ENCODE results near the gene TRPM5. TPM values are rescaled to one million over a fixed set of nuclear protein-coding genes. Genes with fewer than 3 reads are reported as not detected.

Gene TRPM5
- total RNA-seq, 1 donor from 2014 or later: not detected

DNA sequence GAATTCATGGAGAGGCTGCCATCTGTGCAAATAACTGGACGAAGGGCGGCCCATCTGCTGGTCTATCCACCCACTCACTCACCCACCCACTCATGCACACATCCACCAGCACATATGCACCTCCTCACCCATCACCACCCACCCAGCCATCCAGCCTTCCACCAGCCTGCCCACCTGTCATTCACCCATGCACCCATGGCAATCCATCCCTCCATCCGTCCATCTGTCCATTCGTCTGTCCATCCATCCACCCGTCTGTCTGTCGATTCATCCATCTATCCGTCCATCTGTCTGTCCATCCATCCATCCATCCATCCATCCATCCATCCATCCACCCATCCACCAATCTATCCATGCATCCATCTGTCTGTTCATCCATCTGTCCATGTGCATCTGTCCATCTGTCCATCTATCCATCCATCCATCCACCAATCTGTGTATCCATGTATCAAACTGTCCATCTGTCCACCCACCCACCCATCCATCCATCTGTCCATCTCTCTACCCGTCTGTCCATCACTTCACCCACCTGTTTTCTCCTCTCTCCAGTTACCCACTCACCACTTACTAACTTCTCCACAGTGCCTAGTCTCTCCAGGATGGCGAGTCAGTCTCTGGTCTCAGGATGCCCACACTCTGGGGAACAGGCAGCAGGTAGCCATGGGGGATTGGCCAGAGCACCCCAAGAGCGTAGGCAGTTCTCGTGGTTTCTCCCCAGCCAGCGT lies 8.9 kb downstream of the TRPM5 start:
- Mint-ChIP-seq H3K4me1 (ENCODE audit: low read depth) (no peaks in the 10 kb centered on the region), H3K36me3 (ENCODE audit: low read depth) (no peaks in the 10 kb centered on the region), H3K27me3 (ENCODE audit: insufficient read depth) (peaks cover 9% of the 10 kb centered on the region), H3K4me3 (no peak overlapping the region), H3K9me3 (no peaks in the 10 kb centered on the region), H3K27ac (no peak overlapping the region)
- no peak for DNase-seq (ENCODE audit: low spot score)
- intact Hi-C loops (cut with micrococcal nuclease): no loop called here

DNA sequence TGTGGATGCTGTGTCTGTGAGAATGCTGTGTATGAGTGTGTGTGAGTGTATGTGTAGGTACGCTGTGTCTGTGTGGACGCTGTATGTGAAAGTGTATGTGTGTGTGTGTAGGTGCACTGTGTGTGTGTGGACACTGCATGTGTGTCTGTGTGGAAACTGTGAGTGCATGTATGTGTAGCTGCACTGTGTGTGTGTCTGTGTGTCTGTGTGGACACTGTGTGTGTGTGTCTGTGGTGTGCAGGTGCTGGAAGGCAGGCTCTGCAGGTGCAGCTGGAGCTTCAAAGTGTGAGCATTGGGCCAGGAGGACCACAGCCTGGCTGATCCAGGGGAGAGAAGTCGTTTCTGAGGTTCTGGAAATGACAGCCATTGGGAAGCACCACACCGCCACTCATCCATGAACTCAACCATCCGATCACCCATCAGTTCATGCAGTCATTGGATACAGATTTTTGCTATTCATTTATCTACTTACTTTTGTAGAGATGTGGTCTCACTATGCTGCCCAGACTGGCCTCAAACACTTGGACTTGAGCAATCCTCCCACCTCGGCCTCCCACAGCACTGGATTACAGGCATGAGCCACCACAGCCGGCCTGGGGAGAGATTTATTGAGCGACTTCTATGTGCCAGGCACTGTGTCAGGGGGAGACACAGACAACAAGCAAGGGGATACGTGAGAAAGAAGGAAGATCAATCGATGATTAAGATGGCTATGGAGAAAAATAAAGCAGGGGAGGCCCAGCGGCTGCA lies 9.6 kb downstream of the TRPM5 start:
- H3K9me3 Mint-ChIP-seq: no peaks in the 10 kb centered on the region

DNA sequence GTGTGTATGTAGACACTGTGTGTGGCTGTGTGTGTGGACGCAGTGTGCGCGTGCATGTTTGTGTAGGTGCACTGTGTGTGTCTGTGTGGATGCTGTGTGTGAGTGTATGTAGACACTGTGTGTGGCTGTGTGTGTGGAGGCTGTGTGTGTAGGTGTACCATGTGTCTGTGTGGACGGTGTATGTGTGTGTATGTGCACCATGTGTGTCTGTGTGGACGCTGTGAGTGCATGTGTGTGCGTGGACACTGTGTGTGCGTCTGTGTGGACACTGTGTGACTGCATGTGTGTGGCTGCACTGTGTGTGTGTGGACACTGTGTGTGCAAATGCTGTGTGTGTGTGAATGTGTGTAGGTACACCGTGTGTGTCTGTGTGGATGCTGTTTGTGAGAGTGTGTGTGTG lies 10.3 kb downstream of the TRPM5 start:
- H3K9me3 Mint-ChIP-seq: no peaks in the 10 kb centered on the region
- H3K4me1 Mint-ChIP-seq (ENCODE audit: low read depth): no peaks in the 10 kb centered on the region
- peaks cover 6% of the 10 kb centered on the region for H3K27me3 Mint-ChIP-seq (ENCODE audit: insufficient read depth)
- intact Hi-C loops (cut with micrococcal nuclease): loop anchor here (5.0 kb wide), 1 partner anchor 658 kb away; no protein-coding TSS in a partner anchor
- no peak for DNase-seq (ENCODE audit: low spot score)
- no peaks in the 10 kb centered on the region for H3K36me3 Mint-ChIP-seq (ENCODE audit: low read depth)
- H3K4me3 Mint-ChIP-seq: no peak overlapping the region
- no peak overlapping the region for H3K27ac Mint-ChIP-seq

More for the DNA sequence above, 9.6 kb downstream of the TRPM5 start:
- H3K27ac Mint-ChIP-seq: no peak overlapping the region
- intact Hi-C loops (cut with micrococcal nuclease): loop anchor here (5.0 kb wide), 1 partner anchor 658 kb away; no protein-coding TSS in a partner anchor
- peaks cover 6% of the 10 kb centered on the region for H3K27me3 Mint-ChIP-seq (ENCODE audit: insufficient read depth)
- no peak overlapping the region for H3K4me3 Mint-ChIP-seq
- no peaks in the 10 kb centered on the region for H3K36me3 Mint-ChIP-seq (ENCODE audit: low read depth)
- H3K4me1 Mint-ChIP-seq (ENCODE audit: low read depth): no peaks in the 10 kb centered on the region
- DNase-seq (ENCODE audit: low spot score): no peak

DNA sequence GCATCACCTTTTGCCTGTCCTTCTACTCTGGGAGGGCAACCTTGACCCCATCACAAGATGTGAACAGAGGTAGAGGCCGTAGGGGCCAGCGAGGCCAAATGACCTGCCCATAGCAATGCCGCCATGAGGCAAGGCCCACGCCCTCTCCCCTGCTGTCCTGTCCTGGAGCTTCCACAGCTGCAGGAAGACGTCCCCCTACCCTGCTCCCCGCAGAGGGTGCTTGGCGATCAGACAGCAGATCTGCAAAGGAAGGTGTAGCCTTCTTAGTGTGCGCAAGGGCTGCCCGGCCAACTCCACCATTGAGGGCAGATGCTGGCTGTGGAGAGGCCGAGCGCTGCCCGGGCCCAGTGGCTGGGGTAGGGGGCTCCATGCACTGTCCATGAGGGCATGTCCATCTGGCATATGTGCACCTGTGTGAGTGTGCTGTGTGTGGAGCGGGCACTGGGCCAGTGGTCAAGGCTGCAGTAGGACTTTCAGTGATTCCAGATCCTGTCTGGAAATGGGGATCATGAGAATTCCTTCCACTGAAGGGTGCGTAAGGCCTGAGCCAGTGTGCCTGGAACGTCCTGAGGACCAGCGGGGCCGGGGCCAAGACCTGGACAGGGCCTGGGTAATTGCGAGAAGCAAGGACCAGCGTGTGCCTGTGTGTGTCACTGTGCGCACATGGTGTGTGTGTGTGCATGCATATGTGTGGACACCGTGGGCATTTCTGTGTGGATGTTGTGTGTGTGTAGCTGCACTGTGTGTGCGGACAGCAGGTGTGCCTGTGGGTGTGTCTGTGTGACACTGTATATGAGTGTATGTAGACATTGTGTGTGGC lies 11.0 kb downstream of the TRPM5 start:
- Mint-ChIP-seq H3K4me1 (ENCODE audit: low read depth) (no peaks in the 10 kb centered on the region), H3K36me3 (ENCODE audit: low read depth) (no peaks in the 10 kb centered on the region), H3K27me3 (ENCODE audit: insufficient read depth) (no peaks in the 10 kb centered on the region), H3K4me3 (no peak overlapping the region), H3K27ac (no peak overlapping the region), H3K9me3 (no peaks in the 10 kb centered on the region)
- DNase-seq (ENCODE audit: low spot score): no peak
- intact Hi-C loops (cut with micrococcal nuclease): loop anchor here (5.0 kb wide), 1 partner anchor 659 kb away; no protein-coding TSS in a partner anchor

DNA sequence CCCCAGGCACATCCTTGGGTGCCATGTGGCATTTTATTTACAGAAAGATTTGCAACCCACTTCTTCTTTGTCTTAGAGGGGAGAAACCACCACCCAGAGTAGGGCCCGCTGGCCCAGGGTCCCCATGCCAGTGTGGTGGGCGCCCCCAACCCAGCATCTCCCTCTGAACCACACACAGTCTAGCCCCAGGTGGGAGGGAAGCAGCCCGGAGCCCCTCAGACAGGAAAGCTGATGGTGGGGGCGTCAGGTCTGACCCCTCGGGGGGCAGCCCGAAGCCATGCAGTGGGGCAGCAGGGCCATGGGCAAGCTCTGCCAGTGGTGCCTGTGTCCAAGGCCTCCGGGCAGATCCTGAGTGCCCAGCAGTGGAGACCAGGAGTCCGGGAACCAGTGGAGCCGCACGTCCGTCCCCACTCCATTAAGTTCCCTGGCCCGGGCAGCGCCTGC lies 11.7 kb downstream of the TRPM5 start:
- Mint-ChIP-seq H3K4me1 (ENCODE audit: low read depth) (no peaks in the 10 kb centered on the region), H3K27me3 (ENCODE audit: insufficient read depth) (no peaks in the 10 kb centered on the region), H3K4me3 (no peak overlapping the region), H3K9me3 (no peaks in the 10 kb centered on the region), H3K36me3 (ENCODE audit: low read depth) (no peaks in the 10 kb centered on the region), H3K27ac (no peak overlapping the region)
- intact Hi-C loops (cut with micrococcal nuclease): loop anchor here (5.0 kb wide), 1 partner anchor 660 kb away; no protein-coding TSS in a partner anchor
- no peak for DNase-seq (ENCODE audit: low spot score)

DNA sequence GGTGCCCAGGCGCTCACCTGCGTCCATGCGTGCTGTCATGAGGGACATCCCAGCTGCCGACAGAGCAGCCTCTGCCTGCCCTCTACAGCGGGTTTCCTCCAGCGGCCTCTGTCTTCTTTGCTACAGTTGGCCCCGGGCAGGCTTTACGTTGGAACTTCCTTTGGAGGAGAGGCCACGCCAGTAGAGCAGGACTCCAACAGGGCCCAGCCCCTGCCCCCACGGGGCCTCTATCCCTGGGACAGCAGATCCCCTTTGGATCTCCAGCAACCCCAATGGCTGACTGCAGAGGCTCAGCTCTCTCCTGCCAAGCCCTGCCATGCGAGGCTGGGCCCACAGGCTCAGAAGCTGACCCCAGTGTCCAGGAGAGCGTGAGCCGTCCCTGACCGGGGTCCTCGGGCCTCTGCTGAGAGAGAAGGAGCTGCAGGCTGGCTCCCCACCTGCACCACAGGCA lies 12.1 kb downstream of the TRPM5 start:
- intact Hi-C loops (cut with micrococcal nuclease): loop anchor here (5.0 kb wide), 1 partner anchor 660 kb away; no protein-coding TSS in a partner anchor
- no peak for DNase-seq (ENCODE audit: low spot score)
- H3K27ac Mint-ChIP-seq: no peak overlapping the region
- H3K4me3 Mint-ChIP-seq: no peak overlapping the region
- H3K9me3 Mint-ChIP-seq: no peaks in the 10 kb centered on the region
- H3K36me3 Mint-ChIP-seq (ENCODE audit: low read depth): no peaks in the 10 kb centered on the region
- H3K4me1 Mint-ChIP-seq (ENCODE audit: low read depth): no peaks in the 10 kb centered on the region
- no peaks in the 10 kb centered on the region for H3K27me3 Mint-ChIP-seq (ENCODE audit: insufficient read depth)

DNA sequence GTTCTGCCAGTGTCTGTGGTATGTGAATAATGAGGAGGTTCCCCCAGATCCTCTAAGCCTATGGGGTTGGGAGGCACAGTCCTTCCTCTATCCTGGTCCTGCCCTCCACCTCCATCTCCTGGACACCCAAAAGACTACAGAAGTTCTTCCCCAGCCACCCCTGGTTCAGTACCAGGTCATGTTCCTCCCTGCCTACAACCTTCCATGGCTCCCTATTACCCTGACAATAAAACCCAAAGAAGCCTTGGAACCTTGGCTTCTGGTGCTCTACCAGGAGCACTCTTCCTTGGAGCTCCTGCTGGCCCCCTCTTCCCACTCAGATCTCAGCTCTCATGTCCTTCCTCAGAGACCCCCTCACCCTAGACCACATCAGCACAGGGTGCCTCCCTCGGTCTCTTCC lies 12.9 kb downstream of the TRPM5 start:
- Mint-ChIP-seq H3K4me3 (no peak overlapping the region), H3K27ac (no peak overlapping the region), H3K9me3 (no peaks in the 10 kb centered on the region), H3K36me3 (ENCODE audit: low read depth) (no peaks in the 10 kb centered on the region), H3K27me3 (ENCODE audit: insufficient read depth) (no peaks in the 10 kb centered on the region), H3K4me1 (ENCODE audit: low read depth) (no peaks in the 10 kb centered on the region)
- intact Hi-C loops (cut with micrococcal nuclease): loop anchor here (5.0 kb wide), 1 partner anchor 661 kb away; no protein-coding TSS in a partner anchor
- no peak for DNase-seq (ENCODE audit: low spot score)

DNA sequence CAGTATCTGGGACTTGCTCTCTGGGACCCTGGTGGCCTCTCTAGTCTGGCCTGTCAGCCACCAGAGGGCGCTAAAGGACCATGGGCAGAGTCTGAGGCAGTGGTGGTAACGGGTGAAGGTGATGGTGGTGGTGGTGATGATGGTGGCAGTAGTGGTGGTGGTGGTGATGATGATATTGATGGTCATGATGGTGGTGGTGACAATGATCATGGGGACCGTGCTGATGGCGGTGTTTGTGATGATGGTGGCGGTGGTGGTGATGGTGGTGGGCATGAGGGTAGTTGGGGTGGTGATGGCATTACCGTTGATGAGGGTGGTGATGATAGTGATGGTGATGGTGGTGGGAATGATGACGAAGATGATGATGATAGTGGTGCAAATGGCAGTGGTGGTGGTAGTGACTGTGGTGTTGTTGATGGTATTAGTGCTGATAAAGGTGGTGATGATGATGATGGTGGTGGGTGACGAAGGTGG lies 16.0 kb downstream of the TRPM5 start:
- peak; percentile 67 for DNase-seq (ENCODE audit: low spot score)
- Mint-ChIP-seq H3K4me3 (no peak overlapping the region), H3K27ac (no peak overlapping the region), H3K4me1 (ENCODE audit: low read depth) (no peaks in the 10 kb centered on the region), H3K9me3 (no peaks in the 10 kb centered on the region), H3K27me3 (ENCODE audit: insufficient read depth) (no peaks in the 10 kb centered on the region), H3K36me3 (ENCODE audit: low read depth) (no peaks in the 10 kb centered on the region)
- intact Hi-C loops (cut with micrococcal nuclease): loop anchor here (1.0 kb wide), 1 partner anchor 460 kb away; no protein-coding TSS in a partner anchor

DNA sequence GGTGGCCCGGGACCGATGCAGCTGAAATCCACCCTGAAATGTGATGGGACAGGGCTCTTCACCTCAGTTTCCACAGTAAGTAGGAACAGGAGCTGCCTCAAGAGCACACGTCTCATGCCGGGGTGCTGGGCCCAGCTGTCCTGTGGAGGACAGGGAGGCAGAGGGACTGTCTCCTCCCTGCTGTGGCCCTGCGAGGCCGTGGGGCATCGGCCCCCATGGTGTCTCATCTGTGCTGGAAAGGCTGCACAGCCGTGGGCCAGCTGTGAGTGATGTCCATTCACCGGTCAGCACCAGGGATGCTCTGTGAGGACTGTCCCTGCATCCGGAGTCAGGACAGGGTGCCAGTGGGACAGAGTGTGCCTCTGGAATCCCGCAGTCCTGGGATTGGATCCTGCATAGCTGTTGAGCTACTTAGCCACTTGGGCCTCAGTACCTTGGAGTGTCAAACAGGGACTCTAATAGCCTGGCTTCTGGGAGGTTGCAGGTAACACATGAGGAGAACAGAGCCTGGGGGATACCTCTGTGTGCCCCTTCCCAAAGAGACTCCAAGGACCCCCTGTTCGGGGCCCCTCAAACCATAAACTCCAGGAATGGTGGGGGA lies 16.5 kb downstream of the TRPM5 start:
- Mint-ChIP-seq H3K4me1 (ENCODE audit: low read depth) (no peaks in the 10 kb centered on the region), H3K27ac (no peak overlapping the region), H3K27me3 (ENCODE audit: insufficient read depth) (no peaks in the 10 kb centered on the region), H3K36me3 (ENCODE audit: low read depth) (no peaks in the 10 kb centered on the region), H3K4me3 (no peak overlapping the region), H3K9me3 (no peaks in the 10 kb centered on the region)
- intact Hi-C loops (cut with micrococcal nuclease): loop anchor here (1.0 kb wide), 1 partner anchor 460 kb away; no protein-coding TSS in a partner anchor
- DNase-seq (ENCODE audit: low spot score): no peak

DNA sequence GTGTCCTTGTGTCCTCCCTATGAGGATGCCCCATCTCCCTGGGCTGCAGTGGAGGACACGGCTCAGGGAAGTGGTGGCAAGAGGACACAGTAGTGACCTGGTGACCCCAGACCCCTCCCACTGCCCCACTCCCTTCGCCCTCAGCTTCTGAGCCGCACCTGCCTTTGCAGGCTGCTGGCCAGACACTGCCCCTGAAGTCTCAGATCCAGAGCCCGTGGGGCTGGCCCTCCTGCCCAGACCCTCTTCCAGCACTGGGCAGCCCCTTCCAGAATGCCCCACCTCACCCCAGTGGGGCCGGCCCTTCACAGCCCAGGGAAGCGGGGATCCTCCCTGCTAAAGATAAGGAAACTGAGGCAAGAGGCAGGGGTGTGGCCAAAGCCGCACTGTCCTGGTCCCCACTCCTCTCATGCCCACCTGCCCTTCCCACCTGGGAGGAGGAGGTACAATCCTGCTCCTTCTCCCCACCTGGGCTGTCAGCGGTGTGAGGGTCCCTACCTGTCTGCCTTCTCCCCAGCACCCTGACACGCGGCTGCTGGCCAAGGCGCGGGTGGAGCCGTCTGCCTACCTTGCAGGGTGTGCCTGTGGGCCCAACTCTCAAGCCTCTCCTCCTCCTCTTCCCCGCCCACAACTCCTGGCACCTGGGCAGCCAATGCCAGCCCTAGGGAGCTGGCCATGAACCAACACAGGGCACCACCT lies 17.3 kb downstream of the TRPM5 start:
- intact Hi-C loops (cut with micrococcal nuclease): no loop called here
- no peak for DNase-seq (ENCODE audit: low spot score)
- Mint-ChIP-seq H3K27me3 (ENCODE audit: insufficient read depth) (no peaks in the 10 kb centered on the region), H3K9me3 (no peaks in the 10 kb centered on the region), H3K4me1 (ENCODE audit: low read depth) (no peaks in the 10 kb centered on the region), H3K4me3 (no peak overlapping the region), H3K36me3 (ENCODE audit: low read depth) (no peaks in the 10 kb centered on the region), H3K27ac (no peak overlapping the region)

DNA sequence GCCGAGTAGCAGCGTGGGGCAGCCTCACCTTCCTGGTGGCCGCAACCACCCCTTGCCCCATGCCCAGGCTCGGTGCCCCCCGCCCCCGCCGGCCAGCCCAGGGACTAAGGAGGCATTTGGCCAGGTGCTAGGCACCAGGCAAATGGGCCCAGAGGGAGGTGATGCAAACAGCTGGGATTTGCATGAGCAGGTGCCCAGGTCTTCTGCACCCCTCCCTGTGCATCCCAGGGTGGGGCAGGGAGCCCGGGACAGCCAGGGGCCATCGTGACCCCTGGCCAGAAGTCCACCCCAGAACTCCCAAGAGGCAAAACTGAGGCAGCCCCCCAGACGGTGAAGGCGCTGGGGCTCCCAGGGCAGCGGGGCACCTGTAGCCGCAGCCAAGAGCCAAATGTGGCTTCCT lies 18.1 kb downstream of the TRPM5 start:
- DNase-seq (ENCODE audit: low spot score): no peak
- intact Hi-C loops (cut with micrococcal nuclease): no loop called here
- Mint-ChIP-seq H3K4me3 (no peak overlapping the region), H3K4me1 (ENCODE audit: low read depth) (no peaks in the 10 kb centered on the region), H3K27ac (no peak overlapping the region), H3K9me3 (no peaks in the 10 kb centered on the region), H3K36me3 (ENCODE audit: low read depth) (no peaks in the 10 kb centered on the region), H3K27me3 (ENCODE audit: insufficient read depth) (no peaks in the 10 kb centered on the region)

DNA sequence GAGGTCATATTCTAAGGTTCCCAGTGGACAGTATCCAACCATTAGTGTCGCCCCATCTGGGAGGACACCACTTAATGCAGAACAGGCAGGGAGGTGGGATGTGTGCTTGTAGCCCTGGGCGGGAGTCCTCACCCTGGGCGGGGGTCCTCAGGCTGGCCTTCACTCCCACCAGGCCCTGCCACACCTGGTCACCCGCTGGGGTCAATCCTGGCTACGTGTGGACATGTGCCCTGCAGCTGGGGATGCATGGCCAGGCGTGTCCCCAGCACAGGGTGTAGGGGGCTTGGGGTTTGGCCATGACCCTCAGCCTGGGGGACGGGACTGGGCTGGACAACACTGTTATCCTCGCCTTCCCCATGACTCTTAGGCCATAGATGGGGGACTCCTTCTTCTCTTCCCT lies 18.8 kb downstream of the TRPM5 start:
- DNase-seq (ENCODE audit: low spot score): no peak
- no peak overlapping the region for H3K4me3 Mint-ChIP-seq
- H3K27ac Mint-ChIP-seq: no peak overlapping the region
- no peaks in the 10 kb centered on the region for H3K27me3 Mint-ChIP-seq (ENCODE audit: insufficient read depth)
- no peaks in the 10 kb centered on the region for H3K36me3 Mint-ChIP-seq (ENCODE audit: low read depth)
- intact Hi-C loops (cut with micrococcal nuclease): no loop called here
- no peaks in the 10 kb centered on the region for H3K4me1 Mint-ChIP-seq (ENCODE audit: low read depth)
- no peaks in the 10 kb centered on the region for H3K9me3 Mint-ChIP-seq
